ENCODE measurements around the gene GRIA1.

Gene GRIA1

DNA sequence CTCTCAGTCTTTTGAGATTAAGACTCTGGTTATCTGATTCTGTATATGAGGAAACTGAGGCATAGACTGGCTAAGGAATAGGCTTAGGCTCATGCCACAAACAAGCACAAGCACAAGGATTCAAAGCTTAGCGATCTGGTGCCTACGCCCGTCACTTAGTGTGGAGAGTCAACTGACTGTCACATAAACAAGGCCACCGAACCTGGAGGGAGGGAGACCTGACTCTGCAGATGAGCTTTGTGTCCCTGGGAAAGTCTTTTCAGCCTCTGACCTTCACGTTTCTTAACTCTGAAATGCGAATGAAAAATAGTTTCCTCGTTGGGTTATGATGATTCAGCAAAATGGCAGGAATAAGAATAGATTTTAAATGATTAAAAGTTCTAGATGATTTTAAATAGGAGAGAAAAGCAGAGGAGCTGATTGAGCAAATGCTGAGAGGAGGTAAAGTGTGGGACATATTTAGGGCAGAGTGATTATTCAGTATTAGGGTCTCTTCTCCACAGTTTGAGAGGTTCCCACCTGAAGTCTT, 135.4 kb downstream of the GRIA1 start:
- TF ChIP-seq NFIC (IDR thresholded peaks at IDR 0.05) (no peak), TCF12 (IDR thresholded peaks at IDR 0.05; ENCODE audit: low read depth) (no peak), EGR1 (IDR thresholded peaks at IDR 0.05) (no peak), RAD21 (IDR thresholded peaks at IDR 0.05; ENCODE audit: low read depth) (no peak), ZBTB7A (IDR thresholded peaks at IDR 0.05; ENCODE audit: low read depth) (no peak), TAF1 (IDR thresholded peaks at IDR 0.05; ENCODE audit: low read depth) (no peak)

DNA sequence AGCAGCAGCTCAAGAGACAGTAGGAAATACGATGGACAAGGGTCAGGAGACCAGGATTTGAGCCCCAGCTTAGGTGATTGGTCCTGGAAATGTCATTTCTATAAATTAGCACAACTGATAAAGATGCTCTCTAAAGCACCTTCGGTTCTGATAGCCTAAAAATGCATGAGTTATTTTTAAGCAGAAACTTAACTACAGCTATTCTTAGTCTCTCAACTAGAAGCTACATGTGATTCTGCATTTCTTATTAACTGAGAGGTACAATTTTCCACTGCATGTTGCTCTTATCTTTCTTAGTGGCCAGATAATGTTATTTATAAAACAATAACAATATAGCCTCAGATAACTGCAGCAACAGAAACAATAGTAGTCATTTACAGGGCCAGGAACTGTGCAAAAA, 136.4 kb downstream of the GRIA1 start:
- TF ChIP-seq TCF12 (IDR thresholded peaks at IDR 0.05; ENCODE audit: low read depth) (no peak), FOXM1 (IDR thresholded peaks at IDR 0.05; ENCODE audit: borderline replicate concordance, low read depth) (no peak), YY1 (IDR thresholded peaks at IDR 0.05; ENCODE audit: low read depth) (no peak), ZBTB7A (IDR thresholded peaks at IDR 0.05; ENCODE audit: low read depth) (no peak), CEBPB (IDR thresholded peaks at IDR 0.05) (no peak), EGR1 (IDR thresholded peaks at IDR 0.05) (no peak), CREB1 (IDR thresholded peaks at IDR 0.05; ENCODE audit: low read depth) (no peak), TAF1 (IDR thresholded peaks at IDR 0.05; ENCODE audit: low read depth) (no peak), TEAD4 (IDR thresholded peaks at IDR 0.05) (no peak), RAD21 (IDR thresholded peaks at IDR 0.05; ENCODE audit: low read depth) (no peak), EP300 (IDR thresholded peaks at IDR 0.05; ENCODE audit: borderline replicate concordance) (no peak), NFIC (IDR thresholded peaks at IDR 0.05) (no peak)
- TF ChIP-seq, protein P1, sequence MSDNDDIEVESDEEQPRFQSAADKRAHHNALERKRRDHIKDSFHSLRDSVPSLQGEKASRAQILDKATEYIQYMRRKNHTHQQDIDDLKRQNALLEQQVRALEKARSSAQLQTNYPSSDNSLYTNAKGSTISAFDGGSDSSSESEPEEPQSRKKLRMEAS (IDR thresholded peaks at IDR 0.05) = no peak
- TF ChIP-seq, protein P2, sequence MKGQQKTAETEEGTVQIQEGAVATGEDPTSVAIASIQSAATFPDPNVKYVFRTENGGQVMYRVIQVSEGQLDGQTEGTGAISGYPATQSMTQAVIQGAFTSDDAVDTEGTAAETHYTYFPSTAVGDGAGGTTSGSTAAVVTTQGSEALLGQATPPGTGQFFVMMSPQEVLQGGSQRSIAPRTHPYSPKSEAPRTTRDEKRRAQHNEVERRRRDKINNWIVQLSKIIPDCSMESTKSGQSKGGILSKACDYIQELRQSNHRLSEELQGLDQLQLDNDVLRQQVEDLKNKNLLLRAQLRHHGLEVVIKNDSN (IDR thresholded peaks at IDR 0.05) = no peak
- TF ChIP-seq, protein P3, sequence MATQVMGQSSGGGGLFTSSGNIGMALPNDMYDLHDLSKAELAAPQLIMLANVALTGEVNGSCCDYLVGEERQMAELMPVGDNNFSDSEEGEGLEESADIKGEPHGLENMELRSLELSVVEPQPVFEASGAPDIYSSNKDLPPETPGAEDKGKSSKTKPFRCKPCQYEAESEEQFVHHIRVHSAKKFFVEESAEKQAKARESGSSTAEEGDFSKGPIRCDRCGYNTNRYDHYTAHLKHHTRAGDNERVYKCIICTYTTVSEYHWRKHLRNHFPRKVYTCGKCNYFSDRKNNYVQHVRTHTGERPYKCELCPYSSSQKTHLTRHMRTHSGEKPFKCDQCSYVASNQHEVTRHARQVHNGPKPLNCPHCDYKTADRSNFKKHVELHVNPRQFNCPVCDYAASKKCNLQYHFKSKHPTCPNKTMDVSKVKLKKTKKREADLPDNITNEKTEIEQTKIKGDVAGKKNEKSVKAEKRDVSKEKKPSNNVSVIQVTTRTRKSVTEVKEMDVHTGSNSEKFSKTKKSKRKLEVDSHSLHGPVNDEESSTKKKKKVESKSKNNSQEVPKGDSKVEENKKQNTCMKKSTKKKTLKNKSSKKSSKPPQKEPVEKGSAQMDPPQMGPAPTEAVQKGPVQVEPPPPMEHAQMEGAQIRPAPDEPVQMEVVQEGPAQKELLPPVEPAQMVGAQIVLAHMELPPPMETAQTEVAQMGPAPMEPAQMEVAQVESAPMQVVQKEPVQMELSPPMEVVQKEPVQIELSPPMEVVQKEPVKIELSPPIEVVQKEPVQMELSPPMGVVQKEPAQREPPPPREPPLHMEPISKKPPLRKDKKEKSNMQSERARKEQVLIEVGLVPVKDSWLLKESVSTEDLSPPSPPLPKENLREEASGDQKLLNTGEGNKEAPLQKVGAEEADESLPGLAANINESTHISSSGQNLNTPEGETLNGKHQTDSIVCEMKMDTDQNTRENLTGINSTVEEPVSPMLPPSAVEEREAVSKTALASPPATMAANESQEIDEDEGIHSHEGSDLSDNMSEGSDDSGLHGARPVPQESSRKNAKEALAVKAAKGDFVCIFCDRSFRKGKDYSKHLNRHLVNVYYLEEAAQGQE (IDR thresholded peaks at IDR 0.05; ENCODE audit: low read depth) = no peak

DNA sequence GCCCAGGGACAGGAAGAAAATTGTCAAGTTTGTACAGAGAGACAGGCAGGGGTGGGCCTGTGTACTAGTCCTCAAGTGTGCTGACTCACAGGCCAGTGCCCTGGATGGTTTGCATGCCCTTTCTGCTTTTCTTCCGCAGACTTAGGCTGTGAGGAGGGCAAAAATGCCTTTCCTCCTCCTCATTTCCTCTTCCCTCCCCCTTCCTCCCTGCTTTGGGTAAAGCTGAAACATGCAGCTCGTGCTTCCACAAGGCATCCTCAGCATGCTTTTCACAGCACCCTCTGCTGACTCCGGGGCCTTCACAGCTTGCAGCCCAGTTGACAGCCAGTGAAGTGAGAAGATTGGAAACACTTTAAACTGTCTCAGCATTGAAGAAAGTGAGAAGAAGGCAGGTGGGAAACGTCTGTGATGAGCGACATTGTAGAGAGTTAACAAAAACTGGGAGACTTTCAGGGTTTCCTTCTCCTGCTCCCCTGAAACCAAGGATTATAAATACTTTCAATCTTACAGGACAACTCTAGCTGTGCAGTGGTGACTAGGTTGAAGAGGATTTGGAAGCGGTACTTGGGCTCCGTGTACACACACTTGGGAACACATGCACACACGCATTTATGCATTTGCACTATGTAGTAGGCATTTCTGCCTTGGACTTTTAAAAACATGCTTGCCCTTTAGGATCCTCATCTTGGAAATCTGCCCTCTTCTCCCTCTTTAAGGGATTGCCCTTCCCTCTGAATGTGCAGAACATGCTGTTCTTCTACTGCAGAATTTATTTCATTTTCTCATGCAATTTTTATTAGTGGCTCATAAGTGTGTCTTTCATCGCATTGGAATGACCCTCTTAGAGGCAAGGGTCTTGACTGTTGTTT, 138.8 kb downstream of the GRIA1 start:
- TF ChIP-seq, protein P1 (IDR thresholded peaks at IDR 0.05) = no peak
- TF ChIP-seq FOXM1 (IDR thresholded peaks at IDR 0.05; ENCODE audit: borderline replicate concordance, low read depth) (no peak), ZBTB7A (IDR thresholded peaks at IDR 0.05; ENCODE audit: low read depth) (no peak), TCF12 (IDR thresholded peaks at IDR 0.05; ENCODE audit: low read depth) (no peak), CEBPB (IDR thresholded peaks at IDR 0.05) (no peak), TAF1 (IDR thresholded peaks at IDR 0.05; ENCODE audit: low read depth) (no peak), CREB1 (IDR thresholded peaks at IDR 0.05; ENCODE audit: low read depth) (no peak), EGR1 (IDR thresholded peaks at IDR 0.05) (no peak), RAD21 (IDR thresholded peaks at IDR 0.05; ENCODE audit: low read depth) (no peak)
- TF ChIP-seq, protein P3 (IDR thresholded peaks at IDR 0.05; ENCODE audit: low read depth) = no peak
- TF ChIP-seq, protein P2 (IDR thresholded peaks at IDR 0.05) = no peak

DNA sequence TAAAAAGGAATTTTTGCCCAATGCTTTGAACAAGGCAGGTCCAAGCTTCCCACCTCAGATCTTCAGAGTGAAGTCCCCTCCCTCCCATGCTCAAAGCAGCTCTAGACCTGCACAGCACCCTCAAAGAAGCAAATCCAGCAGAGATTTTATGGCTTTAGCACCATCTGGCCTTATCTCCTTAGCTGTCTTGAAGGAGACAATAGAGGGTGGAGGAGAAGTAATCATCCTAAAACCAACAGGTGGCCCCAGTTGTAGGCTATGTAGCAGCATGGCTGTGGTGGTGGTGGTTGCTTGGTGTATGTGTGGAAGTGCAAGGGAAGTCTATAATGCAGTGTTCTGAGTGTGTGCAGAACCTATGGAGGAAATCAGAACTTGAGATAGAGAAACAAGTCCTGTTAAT, 140.1 kb downstream of the GRIA1 start:
- no peak for TF ChIP-seq ZBTB7A (IDR thresholded peaks at IDR 0.05; ENCODE audit: low read depth)
- no peak for TF ChIP-seq YY1 (IDR thresholded peaks at IDR 0.05; ENCODE audit: low read depth)
- no peak for TF ChIP-seq TCF12 (IDR thresholded peaks at IDR 0.05; ENCODE audit: low read depth)
- TF ChIP-seq NFIC (IDR thresholded peaks at IDR 0.05) = no peak
- no peak for TF ChIP-seq CEBPB (IDR thresholded peaks at IDR 0.05)
- TF ChIP-seq EP300 (IDR thresholded peaks at IDR 0.05; ENCODE audit: borderline replicate concordance) = no peak
- TF ChIP-seq EGR1 (IDR thresholded peaks at IDR 0.05) = no peak
- TF ChIP-seq, protein P2 (IDR thresholded peaks at IDR 0.05) = no peak
- TF ChIP-seq FOXM1 (IDR thresholded peaks at IDR 0.05; ENCODE audit: borderline replicate concordance, low read depth) = no peak

DNA sequence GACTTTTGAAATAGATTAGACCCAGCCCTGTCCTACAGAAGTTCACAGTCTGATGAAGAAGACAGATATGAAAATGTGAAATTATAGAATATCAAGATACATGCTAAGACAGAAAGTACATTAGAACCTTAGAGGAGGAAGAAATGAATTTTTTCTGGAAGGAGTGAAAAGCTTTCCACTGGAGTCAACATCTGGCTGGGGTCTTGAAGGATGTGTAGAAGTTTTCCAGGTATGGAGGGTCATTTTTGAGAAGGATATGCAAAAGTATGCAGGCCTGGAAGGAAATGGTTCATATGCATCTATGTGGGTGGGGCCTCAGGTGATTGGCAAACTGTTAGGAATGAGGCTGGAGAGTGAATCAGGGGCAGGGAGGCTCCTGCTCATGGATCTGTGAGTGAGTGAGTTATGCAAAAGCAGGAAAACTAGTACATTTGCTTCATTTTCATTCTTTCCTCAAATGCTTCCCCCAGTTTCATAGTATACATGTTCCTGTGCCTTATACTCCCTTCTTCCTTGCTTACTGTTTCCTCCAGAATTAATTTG, 142.3 kb downstream of the GRIA1 start:
- no peak for TF ChIP-seq EGR1 (IDR thresholded peaks at IDR 0.05)
- TF ChIP-seq NFIC (IDR thresholded peaks at IDR 0.05) = no peak
- TF ChIP-seq, protein P3 (IDR thresholded peaks at IDR 0.05; ENCODE audit: low read depth) = no peak
- TF ChIP-seq EP300 (IDR thresholded peaks at IDR 0.05; ENCODE audit: borderline replicate concordance) = no peak
- no peak for TF ChIP-seq CEBPB (IDR thresholded peaks at IDR 0.05)
- no peak for TF ChIP-seq RAD21 (IDR thresholded peaks at IDR 0.05; ENCODE audit: low read depth)
- TF ChIP-seq YY1 (IDR thresholded peaks at IDR 0.05; ENCODE audit: low read depth) = no peak
- no peak for TF ChIP-seq ZBTB7A (IDR thresholded peaks at IDR 0.05; ENCODE audit: low read depth)
- no peak for TF ChIP-seq TAF1 (IDR thresholded peaks at IDR 0.05; ENCODE audit: low read depth)
- no peak for TF ChIP-seq CREB1 (IDR thresholded peaks at IDR 0.05; ENCODE audit: low read depth)
- TF ChIP-seq TEAD4 (IDR thresholded peaks at IDR 0.05) = no peak
- no peak for TF ChIP-seq TCF12 (IDR thresholded peaks at IDR 0.05; ENCODE audit: low read depth)
- TF ChIP-seq, protein P1 (IDR thresholded peaks at IDR 0.05) = no peak
- TF ChIP-seq FOXM1 (IDR thresholded peaks at IDR 0.05; ENCODE audit: borderline replicate concordance, low read depth) = no peak
